GM12872 (cell line): ENCODE measurements around the gene KIAA1755.

Experiments used
- TF ChIP-seq, protein P1 (sequence below): IDR thresholded peaks from 3 replicates; pipeline ENCODE4 v1.5.1; 2011; ENCODE audit warnings: low read depth, mild to moderate bottlenecking, low read length, moderate library complexity; ENCODE audit not compliant: insufficient read depth

KIAA1755 gene

DNA sequence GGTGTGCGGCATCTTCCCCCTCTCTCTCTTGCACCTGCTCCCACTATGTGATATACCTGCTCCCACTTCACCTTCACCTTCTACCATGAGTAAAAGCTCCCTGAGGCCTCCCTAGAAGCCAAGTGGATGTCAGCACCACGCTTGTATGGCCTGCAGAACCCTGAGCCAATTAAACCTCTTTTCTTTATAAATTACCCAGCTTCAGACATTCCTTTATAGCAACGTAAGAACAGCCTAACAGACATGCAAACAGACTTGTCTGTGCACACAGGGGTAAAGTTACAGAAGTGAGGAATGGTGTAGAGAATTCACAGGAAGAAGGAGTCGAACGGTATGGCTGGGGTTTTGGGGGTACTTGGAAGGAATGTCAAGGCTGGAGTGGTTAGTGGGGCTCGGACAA, 80.7 kb downstream of the KIAA1755 start:
- TF ChIP-seq, protein P1, sequence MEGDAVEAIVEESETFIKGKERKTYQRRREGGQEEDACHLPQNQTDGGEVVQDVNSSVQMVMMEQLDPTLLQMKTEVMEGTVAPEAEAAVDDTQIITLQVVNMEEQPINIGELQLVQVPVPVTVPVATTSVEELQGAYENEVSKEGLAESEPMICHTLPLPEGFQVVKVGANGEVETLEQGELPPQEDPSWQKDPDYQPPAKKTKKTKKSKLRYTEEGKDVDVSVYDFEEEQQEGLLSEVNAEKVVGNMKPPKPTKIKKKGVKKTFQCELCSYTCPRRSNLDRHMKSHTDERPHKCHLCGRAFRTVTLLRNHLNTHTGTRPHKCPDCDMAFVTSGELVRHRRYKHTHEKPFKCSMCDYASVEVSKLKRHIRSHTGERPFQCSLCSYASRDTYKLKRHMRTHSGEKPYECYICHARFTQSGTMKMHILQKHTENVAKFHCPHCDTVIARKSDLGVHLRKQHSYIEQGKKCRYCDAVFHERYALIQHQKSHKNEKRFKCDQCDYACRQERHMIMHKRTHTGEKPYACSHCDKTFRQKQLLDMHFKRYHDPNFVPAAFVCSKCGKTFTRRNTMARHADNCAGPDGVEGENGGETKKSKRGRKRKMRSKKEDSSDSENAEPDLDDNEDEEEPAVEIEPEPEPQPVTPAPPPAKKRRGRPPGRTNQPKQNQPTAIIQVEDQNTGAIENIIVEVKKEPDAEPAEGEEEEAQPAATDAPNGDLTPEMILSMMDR = no peak

DNA sequence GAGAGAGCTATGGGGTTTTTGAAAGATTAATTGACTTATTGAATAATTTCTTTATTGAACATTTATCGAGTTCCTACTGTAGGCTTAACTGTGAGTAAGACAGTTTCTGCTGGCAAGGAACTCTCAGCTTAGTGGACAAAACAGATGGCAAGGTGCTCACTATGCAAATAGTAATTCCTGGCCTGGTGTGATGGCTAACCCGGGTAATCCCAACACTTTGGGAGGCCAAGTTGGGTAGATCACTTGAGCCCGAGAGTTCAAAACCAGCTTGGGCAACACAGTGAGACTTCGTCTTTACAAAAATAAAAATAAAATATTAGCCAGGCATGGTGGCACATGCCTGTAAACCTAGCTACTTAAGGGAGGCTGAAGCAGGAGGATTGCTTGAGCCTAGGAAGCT, 82.0 kb downstream of the KIAA1755 start:
- TF ChIP-seq, protein P1 = no peak

DNA sequence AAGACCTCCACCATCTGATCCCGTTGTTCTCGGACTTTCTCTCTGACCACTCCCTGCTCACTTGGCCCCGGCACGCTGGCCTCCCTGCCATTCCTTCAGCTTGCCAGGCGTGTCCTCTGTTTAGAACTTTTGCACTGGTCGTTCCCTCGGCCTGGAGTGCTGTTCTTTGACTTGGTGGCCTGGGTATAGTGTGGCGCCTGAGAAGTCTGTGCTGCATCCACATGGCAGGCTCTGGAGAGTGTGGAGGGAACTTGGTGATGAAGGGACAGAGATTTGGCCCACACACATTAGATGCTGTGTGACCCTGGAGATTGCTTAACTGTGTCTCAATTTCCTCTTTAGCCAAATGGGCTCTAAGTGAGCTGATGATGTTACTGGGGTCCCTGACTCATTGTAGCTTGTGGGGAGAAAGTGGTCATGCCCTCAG, 82.5 kb downstream of the KIAA1755 start:
- TF ChIP-seq, protein P1 = no peak

DNA sequence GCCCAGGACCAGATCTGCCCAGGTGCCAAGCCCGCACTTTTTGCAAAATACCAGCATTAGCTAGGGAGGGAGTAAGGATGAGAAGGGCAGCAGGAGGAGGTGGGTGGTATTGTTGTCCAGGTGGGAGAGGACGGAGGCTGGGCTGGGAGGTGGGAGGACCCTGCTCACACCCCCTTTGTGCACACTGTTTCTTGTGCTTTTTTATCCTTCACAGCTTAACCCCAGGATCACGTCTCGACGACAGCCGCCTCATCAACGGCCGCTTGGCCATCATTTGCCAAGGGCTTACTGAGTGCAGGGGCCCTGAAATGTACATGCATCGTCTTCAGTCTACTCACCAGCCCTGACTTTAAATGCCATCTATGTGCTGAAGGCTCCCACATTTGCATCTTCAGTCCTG, 83.3 kb downstream of the KIAA1755 start:
- TF ChIP-seq, protein P1 = no peak

DNA sequence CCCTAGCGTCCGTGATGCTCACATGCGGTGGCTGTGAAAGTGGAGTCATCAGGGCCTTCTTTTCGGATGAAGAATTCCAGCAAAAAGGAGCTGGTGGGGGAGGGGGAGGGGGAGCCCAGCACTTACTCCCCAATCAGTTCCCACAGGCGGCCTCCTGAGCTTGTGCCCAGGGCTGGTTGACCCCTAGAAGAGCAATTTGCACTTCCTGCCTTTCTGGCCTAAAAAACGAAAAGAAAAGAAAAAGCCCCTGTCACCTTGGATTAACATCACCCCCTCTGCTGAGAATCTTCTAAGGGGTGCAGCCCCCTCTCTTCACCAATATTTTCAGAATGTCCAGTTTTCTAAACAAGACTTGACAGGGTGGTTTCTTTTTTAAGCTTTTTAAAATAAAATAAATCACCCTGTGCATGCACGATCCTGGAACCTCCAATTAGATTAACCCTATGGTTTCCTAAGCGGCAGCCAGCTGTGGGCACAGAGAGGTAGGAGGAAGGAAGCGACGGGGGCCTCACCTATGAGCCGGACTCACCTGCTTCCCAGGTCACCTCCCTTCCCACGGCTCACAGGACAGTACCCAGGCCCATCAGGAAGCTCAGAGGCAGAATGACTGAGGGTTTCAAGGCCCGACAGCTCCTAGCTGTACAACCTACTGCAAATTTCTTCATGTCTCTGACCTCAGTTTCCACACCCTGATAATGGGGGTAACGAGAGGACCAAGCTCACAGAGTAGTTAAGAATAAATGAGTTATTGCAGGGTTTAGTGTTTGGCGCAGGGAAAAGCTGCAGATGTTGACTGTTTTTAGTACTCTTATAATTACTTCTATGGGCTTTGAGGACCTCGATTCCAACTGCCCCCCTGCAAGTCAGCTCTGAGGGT, 85.0 kb downstream of the KIAA1755 start:
- TF ChIP-seq, protein P1 = no peak

DNA sequence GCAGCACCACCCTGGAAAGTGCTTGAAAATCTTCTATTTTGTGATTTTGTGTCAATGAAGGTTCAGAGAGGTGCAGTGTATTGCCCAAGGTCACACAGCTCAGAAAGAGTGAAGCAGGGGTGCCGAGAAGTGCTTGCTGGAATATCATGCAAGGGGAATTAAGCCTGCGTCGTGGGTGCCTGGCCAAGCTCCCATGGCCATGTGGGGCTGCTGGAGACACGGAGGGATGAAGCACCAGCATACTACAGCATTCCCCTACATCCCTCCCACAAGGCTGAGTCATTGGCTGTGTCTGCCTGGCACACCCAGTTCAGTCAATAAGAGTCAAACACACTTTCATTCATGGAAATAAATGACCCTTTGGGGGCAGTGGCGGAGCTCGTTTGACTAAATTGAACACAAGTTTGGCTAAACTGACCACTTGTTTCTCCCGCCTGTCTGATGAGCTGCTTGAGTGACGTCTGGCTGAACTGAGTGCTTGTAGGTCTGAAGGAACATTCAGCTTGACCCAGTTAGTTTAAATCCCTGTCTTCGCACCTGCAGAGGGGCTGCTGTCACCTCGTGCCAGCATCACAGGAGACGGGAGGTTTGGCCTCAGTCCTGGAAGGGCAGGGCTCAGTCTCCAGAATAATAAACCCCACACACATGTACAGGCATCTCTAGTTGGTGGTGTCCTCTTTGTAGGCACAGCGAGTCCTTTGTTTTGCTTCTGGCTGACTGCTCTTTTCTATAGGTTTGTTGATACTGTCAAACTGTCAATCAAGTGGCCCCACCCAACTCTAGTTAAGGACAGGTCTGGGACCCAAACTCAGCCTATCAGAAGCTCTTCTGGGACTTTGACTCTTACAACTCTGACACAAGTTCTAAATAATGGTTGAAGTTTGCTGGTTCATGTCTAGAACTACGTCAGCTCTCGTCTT, 87.0 kb downstream of the KIAA1755 start:
- TF ChIP-seq, protein P1 = no peak

DNA sequence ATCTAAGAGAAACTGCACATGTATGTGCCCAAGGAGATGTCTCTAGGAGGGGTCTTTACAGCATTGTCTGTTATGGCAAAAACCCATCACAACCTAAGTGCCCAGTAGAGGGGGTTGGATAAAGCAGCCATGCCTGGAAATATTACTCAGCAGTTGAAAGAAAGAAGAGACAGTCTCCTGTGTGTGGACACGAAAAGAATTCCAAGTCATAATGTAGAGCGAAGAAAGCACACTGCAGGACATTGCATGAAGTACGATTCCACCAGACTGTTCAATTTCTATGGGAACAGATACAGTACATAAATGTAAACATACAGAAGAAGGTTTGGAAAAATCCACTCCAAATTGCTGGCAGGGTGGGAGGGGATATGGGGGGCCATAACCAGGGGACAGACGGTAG, 88.1 kb downstream of the KIAA1755 start:
- TF ChIP-seq, protein P1 = no peak
